Activated T-helper 2 cell treated with anti-CD3 and anti-CD28 coated beads, Interferon-gamma antibody, Interleukin-2, Interleukin-4, amounts not matched to agents 10 μg/mL and 5 μg/mL and 100 μg/mL, durations not matched to agents 14 hours and 24 hours and 36 hours (primary cell): ENCODE measurements around the gene AGAP1. TPM values are rescaled to one million over a fixed set of nuclear protein-coding genes. Genes with fewer than 3 reads are reported as not detected.

Source experiments
- DNase-seq: peaks from one replicate; pipeline ENCODE4 v3.0.0; 2021; ENCODE audit warnings: low spot score
- H3K27ac Mint-ChIP-seq: one replicate; pipeline ENCODE4 v1.8.0; 2021; ENCODE audit warnings: mixed read lengths
- H3K27me3 Mint-ChIP-seq: one replicate; pipeline ENCODE4 v1.8.0; 2021; ENCODE audit warnings: low read depth, mixed read lengths
- H3K36me3 Mint-ChIP-seq: one replicate; pipeline ENCODE4 v1.8.0; 2021; ENCODE audit warnings: low read depth, mixed read lengths
- H3K4me1 Mint-ChIP-seq: one replicate; pipeline ENCODE4 v1.8.0; 2021; ENCODE audit warnings: low read depth, mixed read lengths
- H3K4me3 Mint-ChIP-seq: one replicate; pipeline ENCODE4 v1.8.0; 2021; ENCODE audit warnings: low read depth, mild to moderate bottlenecking, moderate library complexity, mixed read lengths
- H3K9me3 Mint-ChIP-seq: one replicate; pipeline ENCODE4 v1.8.0; 2021; ENCODE audit warnings: mixed read lengths
- intact Hi-C: fragments of 100-400 bp; cut with micrococcal nuclease; formaldehyde crosslinking; loops from one replicate; pipeline ENCODE4 v1.15.1; 2023
- total RNA-seq: library from RNA; stranded (reverse); gene quantifications from 2 replicates; pipeline ENCODE4 v1.2.3, GENCODE V29; 2022

The AGAP1 gene
- total RNA-seq, 1 donor from 2014 or later: 1.8 TPM

- Mint-ChIP-seq H3K4me3 (no peak overlapping the region), H3K9me3 (no peaks in the 10 kb centered on the region), H3K27ac (no peak overlapping the region), H3K36me3 (no peaks in the 10 kb centered on the region), H3K27me3 (no peaks in the 10 kb centered on the region), H3K4me1 (no peaks in the 10 kb centered on the region)
- intact Hi-C loops: no loop called here
- no peak for DNase-seq
These were observed 483.1 kb downstream of the AGAP1 start for GRCh38 chr2:235976956-235977355.

GRCh38 chr2:235977445-235977844, 483.6 kb downstream of the AGAP1 start:
- intact Hi-C loops: no loop called here
- H3K9me3 Mint-ChIP-seq: no peaks in the 10 kb centered on the region
- no peaks in the 10 kb centered on the region for H3K36me3 Mint-ChIP-seq
- DNase-seq: no peak
- H3K27ac Mint-ChIP-seq: no peak overlapping the region
- H3K4me1 Mint-ChIP-seq: no peaks in the 10 kb centered on the region
- no peaks in the 10 kb centered on the region for H3K27me3 Mint-ChIP-seq
- H3K4me3 Mint-ChIP-seq: no peak overlapping the region

- Mint-ChIP-seq H3K4me1 (no peaks in the 10 kb centered on the region), H3K9me3 (no peaks in the 10 kb centered on the region), H3K27ac (no peak overlapping the region), H3K4me3 (no peak overlapping the region), H3K36me3 (no peaks in the 10 kb centered on the region), H3K27me3 (no peaks in the 10 kb centered on the region)
- intact Hi-C loops: no loop called here
- DNase-seq: no peak
These were observed 484.2 kb downstream of the AGAP1 start for GRCh38 chr2:235978022-235978421.

GRCh38 chr2:235979037-235979436, 485.2 kb downstream of the AGAP1 start:
- Mint-ChIP-seq H3K9me3 (no peaks in the 10 kb centered on the region), H3K36me3 (no peaks in the 10 kb centered on the region), H3K27ac (no peak overlapping the region), H3K27me3 (peaks cover 2% of the 10 kb centered on the region), H3K4me1 (no peaks in the 10 kb centered on the region), H3K4me3 (no peak overlapping the region)
- intact Hi-C loops: no loop called here
- DNase-seq: no peak

DNA sequence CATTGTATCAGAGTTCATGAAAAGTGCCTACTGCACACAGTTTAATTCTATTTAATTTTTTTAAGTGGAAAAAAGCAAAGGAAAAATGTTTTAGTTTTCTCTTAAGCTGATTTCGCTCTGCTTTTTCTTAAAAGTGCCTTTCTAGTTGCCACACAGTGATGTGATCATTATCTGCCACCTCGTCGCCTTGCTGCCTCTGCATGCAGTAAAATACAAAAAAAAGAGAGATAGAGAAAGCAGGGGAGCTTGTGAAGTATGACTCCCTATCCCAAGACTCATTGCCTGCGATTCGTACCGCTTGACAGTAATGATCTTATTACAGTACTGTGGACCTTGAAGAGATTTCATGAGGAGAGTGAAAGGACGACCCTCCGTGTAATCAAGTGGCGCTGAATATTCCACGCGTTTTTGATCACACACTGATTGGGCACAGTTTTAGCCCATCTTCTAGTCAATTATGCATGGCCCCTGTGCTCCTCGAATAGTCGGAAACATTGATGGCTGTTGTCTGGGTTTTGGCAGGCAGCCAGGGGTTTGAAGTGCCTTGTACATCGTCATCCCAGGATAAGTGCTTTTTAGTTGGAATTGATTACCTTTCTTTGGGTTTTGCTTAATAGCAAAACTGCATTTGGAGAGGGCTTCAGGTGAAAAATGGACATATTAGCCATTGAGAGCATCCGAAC, 486.1 kb downstream of the AGAP1 start:
- H3K4me1 Mint-ChIP-seq: no peaks in the 10 kb centered on the region
- H3K4me3 Mint-ChIP-seq: no peak overlapping the region
- H3K27ac Mint-ChIP-seq: no peak overlapping the region

GRCh38 chr2:235981631-235982030, 487.8 kb downstream of the AGAP1 start:
- Mint-ChIP-seq H3K36me3 (no peaks in the 10 kb centered on the region), H3K4me1 (no peaks in the 10 kb centered on the region), H3K27me3 (peaks cover 2% of the 10 kb centered on the region), H3K27ac (no peak overlapping the region), H3K9me3 (no peaks in the 10 kb centered on the region), H3K4me3 (no peak overlapping the region)
- DNase-seq: no peak
- intact Hi-C loops: no loop called here

More for the DNA sequence above, 486.1 kb downstream of the AGAP1 start:
- no peak for DNase-seq
- Mint-ChIP-seq H3K27me3 (peaks cover 2% of the 10 kb centered on the region), H3K36me3 (no peaks in the 10 kb centered on the region), H3K9me3 (no peaks in the 10 kb centered on the region)
- intact Hi-C loops: no loop called here

DNA sequence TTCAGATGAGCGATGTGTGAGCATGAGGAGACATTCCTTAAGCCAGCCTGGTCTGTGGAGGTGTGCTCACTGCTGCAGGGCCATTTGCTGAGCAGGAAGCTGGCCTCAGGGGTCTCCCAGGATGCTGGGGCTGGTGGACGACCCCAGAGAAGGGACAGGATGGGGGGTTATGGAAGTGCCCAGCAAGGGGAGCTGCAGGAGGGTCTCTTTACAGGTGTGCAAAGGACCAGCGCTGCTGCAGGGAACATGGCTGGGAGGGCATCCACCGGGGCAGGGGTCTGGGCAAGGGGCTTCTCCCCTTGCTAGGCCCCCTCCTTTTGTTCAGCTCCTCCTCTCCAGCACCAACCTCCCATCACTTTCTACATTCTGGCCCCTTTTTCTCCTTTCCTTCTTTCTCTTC, 489.2 kb downstream of the AGAP1 start:
- intact Hi-C loops: no loop called here
- Mint-ChIP-seq H3K36me3 (no peaks in the 10 kb centered on the region), H3K4me3 (no peak overlapping the region)

GRCh38 chr2:235984552-235984951, 490.7 kb downstream of the AGAP1 start:
- intact Hi-C loops: no loop called here
- H3K9me3 Mint-ChIP-seq: no peaks in the 10 kb centered on the region
- no peak overlapping the region for H3K4me3 Mint-ChIP-seq
- peaks cover 2% of the 10 kb centered on the region for H3K27me3 Mint-ChIP-seq
- DNase-seq: no peak
- H3K27ac Mint-ChIP-seq: no peak overlapping the region
- H3K36me3 Mint-ChIP-seq: no peaks in the 10 kb centered on the region
- H3K4me1 Mint-ChIP-seq: no peaks in the 10 kb centered on the region

More for the DNA sequence above, 489.2 kb downstream of the AGAP1 start:
- peaks cover 2% of the 10 kb centered on the region for H3K27me3 Mint-ChIP-seq
- no peaks in the 10 kb centered on the region for H3K9me3 Mint-ChIP-seq
- H3K4me1 Mint-ChIP-seq: no peaks in the 10 kb centered on the region
- no peak for DNase-seq
- no peak overlapping the region for H3K27ac Mint-ChIP-seq

GRCh38 chr2:235986361-235986760, 492.5 kb downstream of the AGAP1 start:
- H3K27me3 Mint-ChIP-seq: peaks cover 2% of the 10 kb centered on the region
- no peak overlapping the region for H3K27ac Mint-ChIP-seq
- no peaks in the 10 kb centered on the region for H3K4me1 Mint-ChIP-seq
- H3K9me3 Mint-ChIP-seq: no peaks in the 10 kb centered on the region
- DNase-seq: no peak
- intact Hi-C loops: no loop called here
- H3K36me3 Mint-ChIP-seq: no peaks in the 10 kb centered on the region
- no peak overlapping the region for H3K4me3 Mint-ChIP-seq

GRCh38 chr2:235988271-235989015, 494.6 kb downstream of the AGAP1 start:
- peaks cover 2% of the 10 kb centered on the region for H3K27me3 Mint-ChIP-seq
- intact Hi-C loops: no loop called here
- DNase-seq: no peak

DNA sequence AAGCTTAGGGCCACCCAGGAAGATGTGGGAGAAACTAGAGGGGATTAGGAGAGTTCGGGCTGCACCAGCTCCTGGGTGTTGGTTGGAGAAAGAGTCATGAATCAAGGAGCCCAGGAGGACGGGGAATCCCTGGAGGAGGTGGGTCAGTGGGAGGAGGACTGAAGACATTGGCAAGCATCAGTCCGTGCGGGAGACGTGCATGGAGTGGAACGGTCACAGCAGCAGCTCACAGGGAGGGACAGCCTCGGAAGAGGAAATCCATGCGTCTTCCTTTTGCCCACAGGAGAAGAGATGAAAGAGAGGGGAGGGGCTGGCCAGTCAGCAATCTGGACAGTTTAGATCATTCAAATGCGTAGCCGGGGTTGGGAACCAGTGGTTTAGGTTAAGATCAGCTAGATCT, 495.7 kb downstream of the AGAP1 start:
- Mint-ChIP-seq H3K4me3 (no peak overlapping the region), H3K36me3 (no peaks in the 10 kb centered on the region), H3K4me1 (no peaks in the 10 kb centered on the region), H3K27ac (no peak overlapping the region), H3K9me3 (no peaks in the 10 kb centered on the region), H3K27me3 (no peaks in the 10 kb centered on the region)
- intact Hi-C loops: no loop called here
- DNase-seq: no peak

More at GRCh38 chr2:235988271-235989015, 494.6 kb downstream of the AGAP1 start:
- Mint-ChIP-seq H3K27ac (no peak overlapping the region), H3K4me3 (no peak overlapping the region), H3K36me3 (no peaks in the 10 kb centered on the region), H3K9me3 (no peaks in the 10 kb centered on the region), H3K4me1 (no peaks in the 10 kb centered on the region)

- Mint-ChIP-seq H3K4me1 (no peaks in the 10 kb centered on the region), H3K36me3 (no peaks in the 10 kb centered on the region), H3K27me3 (no peaks in the 10 kb centered on the region), H3K9me3 (no peaks in the 10 kb centered on the region), H3K27ac (no peak overlapping the region), H3K4me3 (no peak overlapping the region)
- intact Hi-C loops: no loop called here
- DNase-seq: no peak
These were observed 496.5 kb downstream of the AGAP1 start for GRCh38 chr2:235990344-235990743.

DNA sequence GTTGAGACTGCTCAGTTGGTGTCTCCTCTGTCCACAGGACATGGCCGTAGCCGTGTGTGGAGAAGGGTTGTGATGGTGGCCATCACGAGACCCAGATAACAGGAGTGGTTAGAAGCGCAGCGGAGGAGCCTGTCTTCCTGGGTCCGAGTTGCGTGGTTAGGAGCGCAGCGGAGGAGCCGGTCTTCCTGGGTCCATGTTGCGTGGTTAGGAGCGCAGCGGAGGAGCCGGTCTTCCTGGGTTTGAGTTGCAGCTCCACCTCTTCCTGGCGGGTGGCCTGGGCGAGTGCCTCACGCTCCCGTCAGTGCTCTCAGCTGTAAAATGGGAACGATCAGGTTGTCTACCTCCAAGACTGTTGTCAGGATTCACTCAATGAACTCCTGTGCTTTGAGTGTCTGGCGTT, 498.2 kb downstream of the AGAP1 start:
- intact Hi-C loops: no loop called here
- Mint-ChIP-seq H3K27ac (no peak overlapping the region), H3K27me3 (no peaks in the 10 kb centered on the region), H3K4me1 (no peaks in the 10 kb centered on the region), H3K9me3 (no peaks in the 10 kb centered on the region), H3K4me3 (no peak overlapping the region), H3K36me3 (no peaks in the 10 kb centered on the region)
- DNase-seq: no peak
